ENCODE measurements around the gene COL5A3. TPM values are rescaled to one million over a fixed set of nuclear protein-coding genes. Genes with fewer than 3 reads are reported as not detected.

Gene COL5A3
- total RNA-seq (1 to 10 TPM in 1 of 2 donors, under 1 TPM in 1; 0.14 to 1.3 TPM), polyA plus RNA-seq (1 to 10 TPM in 1 of 2 donors, under 1 TPM in 1; 0.26 to 4.9 TPM)

DNA sequence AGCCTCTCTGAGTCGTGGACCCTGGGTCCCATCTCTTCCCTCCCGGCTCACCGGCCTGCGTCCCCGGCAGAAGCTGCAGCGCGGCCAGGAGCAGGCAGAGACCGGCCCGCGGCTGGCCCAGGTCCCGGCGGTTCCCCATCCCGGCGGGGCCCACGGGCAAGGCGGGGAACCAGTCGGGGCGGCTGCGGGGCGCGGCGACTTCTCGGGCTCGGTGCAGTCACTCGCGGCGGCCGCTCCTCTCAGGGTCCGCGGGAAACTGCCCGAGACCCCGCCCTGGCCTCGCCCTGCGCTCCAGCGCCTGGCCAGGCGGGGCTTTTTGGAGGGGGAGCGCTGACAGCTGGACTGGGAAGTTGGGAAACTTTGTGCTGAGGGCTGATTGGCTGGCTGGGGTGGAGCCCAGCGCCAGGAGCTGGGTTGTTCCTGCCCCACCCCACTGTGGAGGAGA, at the start of gene COL5A3:
Gene COL5A3 (minus strand): TSS at position 258 of the 445 bp plus-strand sequence. CDS start 119 bp downstream, at position 139.
- H3K4me3 ChIP-seq (ENCODE audit: low read depth in 1 of 3, low read length in 3 of 3), result peak within 1 kb of the TSS in 2 of 3 donors; percentile 49 to 50
- H3K27ac ChIP-seq (ENCODE audit: low read depth in 1 of 2, low read length in 2 of 2), result no peak within 1 kb of the TSS
- H3K36me3 ChIP-seq (ENCODE audit: control insufficient read depth in 4 of 4, insufficient read depth in 3 of 4, low read depth in 1 of 4, low read length in 3 of 4), result no peaks in the 10 kb centered on the region
- DNase-seq (ENCODE audit: low spot score), result no peak
- no peak for TF ChIP-seq JUND (IDR thresholded peaks at IDR 0.05)
- TF ChIP-seq, protein P1, sequence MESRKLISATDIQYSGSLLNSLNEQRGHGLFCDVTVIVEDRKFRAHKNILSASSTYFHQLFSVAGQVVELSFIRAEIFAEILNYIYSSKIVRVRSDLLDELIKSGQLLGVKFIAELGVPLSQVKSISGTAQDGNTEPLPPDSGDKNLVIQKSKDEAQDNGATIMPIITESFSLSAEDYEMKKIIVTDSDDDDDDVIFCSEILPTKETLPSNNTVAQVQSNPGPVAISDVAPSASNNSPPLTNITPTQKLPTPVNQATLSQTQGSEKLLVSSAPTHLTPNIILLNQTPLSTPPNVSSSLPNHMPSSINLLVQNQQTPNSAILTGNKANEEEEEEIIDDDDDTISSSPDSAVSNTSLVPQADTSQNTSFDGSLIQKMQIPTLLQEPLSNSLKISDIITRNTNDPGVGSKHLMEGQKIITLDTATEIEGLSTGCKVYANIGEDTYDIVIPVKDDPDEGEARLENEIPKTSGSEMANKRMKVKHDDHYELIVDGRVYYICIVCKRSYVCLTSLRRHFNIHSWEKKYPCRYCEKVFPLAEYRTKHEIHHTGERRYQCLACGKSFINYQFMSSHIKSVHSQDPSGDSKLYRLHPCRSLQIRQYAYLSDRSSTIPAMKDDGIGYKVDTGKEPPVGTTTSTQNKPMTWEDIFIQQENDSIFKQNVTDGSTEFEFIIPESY (IDR thresholded peaks at IDR 0.05), result no peak
- TF ChIP-seq, protein P2, sequence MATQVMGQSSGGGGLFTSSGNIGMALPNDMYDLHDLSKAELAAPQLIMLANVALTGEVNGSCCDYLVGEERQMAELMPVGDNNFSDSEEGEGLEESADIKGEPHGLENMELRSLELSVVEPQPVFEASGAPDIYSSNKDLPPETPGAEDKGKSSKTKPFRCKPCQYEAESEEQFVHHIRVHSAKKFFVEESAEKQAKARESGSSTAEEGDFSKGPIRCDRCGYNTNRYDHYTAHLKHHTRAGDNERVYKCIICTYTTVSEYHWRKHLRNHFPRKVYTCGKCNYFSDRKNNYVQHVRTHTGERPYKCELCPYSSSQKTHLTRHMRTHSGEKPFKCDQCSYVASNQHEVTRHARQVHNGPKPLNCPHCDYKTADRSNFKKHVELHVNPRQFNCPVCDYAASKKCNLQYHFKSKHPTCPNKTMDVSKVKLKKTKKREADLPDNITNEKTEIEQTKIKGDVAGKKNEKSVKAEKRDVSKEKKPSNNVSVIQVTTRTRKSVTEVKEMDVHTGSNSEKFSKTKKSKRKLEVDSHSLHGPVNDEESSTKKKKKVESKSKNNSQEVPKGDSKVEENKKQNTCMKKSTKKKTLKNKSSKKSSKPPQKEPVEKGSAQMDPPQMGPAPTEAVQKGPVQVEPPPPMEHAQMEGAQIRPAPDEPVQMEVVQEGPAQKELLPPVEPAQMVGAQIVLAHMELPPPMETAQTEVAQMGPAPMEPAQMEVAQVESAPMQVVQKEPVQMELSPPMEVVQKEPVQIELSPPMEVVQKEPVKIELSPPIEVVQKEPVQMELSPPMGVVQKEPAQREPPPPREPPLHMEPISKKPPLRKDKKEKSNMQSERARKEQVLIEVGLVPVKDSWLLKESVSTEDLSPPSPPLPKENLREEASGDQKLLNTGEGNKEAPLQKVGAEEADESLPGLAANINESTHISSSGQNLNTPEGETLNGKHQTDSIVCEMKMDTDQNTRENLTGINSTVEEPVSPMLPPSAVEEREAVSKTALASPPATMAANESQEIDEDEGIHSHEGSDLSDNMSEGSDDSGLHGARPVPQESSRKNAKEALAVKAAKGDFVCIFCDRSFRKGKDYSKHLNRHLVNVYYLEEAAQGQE (IDR thresholded peaks at IDR 0.05), result peak; percentile 29
- H3K9me3 ChIP-seq (ENCODE audit: control insufficient read depth in 4 of 4, low read length in 3 of 4), result no peaks in the 10 kb centered on the region
- WGBS, result 2% methylated on average over 38 of the region's 38 CpGs
- H3K9ac ChIP-seq (ENCODE audit: low read depth in 1 of 2, low read length in 2 of 2), result no peak within 1 kb of the TSS
- peaks cover 9 to 15% (median 11%) of the 10 kb centered on the region in 4 donors for H3K4me1 ChIP-seq (ENCODE audit: control insufficient read depth in 4 of 4, insufficient read depth in 4 of 4, low read length in 3 of 4)
- H3K27me3 ChIP-seq (ENCODE audit: control insufficient read depth in 4 of 4, insufficient read depth in 4 of 4, low read length in 3 of 4), result peaks cover 0 to 4% (median 0%) of the 10 kb centered on the region in 4 donors

DNA sequence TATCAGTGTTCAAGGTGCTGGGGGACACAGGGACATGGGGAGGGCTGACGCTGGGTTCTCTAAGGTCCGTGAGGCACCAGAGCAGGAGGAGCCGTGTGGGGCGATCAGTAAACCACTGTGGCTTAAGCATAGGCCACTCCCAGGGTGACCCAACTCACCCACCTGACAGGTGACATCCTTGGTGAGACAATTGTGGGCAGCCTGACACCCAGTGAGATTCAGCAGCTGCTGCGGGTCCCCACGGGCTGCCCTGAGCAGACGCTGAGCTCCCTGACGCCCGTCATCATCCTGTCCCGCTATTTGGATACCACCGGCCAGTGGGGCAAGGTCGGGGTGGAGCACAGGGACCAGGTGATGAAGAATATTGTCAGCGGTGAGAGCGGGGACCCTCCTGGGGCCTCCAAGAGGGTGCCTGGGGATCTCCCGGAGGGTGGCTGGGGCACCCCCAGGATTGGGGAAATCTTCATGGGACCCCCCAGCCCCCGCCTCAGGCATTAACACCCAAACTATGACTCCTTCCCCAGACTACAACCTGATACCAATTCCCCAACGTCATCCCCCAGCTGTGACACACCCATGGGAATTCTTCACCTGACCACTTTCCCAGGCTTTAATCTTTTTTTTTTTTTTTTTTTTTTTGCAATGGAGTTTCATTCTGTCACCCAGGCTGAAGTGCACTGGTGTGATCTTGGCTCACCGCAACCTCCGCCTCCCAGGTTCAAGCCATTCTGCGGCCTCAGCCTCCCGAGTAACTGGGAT, 42.5 kb upstream of the COL5A3 start:
- DNase-seq (ENCODE audit: low spot score), result no peak

More for the DNA sequence above, 42.5 kb upstream of the COL5A3 start:
- Histone ChIP-seq H3K4me1 (ENCODE audit: control insufficient read depth in 4 of 4, insufficient read depth in 4 of 4, low read length in 3 of 4) (no peaks in the 10 kb centered on the region), H3K36me3 (ENCODE audit: control insufficient read depth in 4 of 4, insufficient read depth in 3 of 4, low read depth in 1 of 4, low read length in 3 of 4) (peaks cover 0 to 12% (median 9%) of the 10 kb centered on the region in 4 donors), H3K27ac (ENCODE audit: low read depth in 1 of 2, low read length in 2 of 2) (no peak overlapping the region), H3K9me3 (ENCODE audit: control insufficient read depth in 4 of 4, low read length in 3 of 4) (no peaks in the 10 kb centered on the region), H3K4me3 (ENCODE audit: low read depth in 1 of 3, low read length in 3 of 3) (no peak overlapping the region), H3K27me3 (ENCODE audit: control insufficient read depth in 4 of 4, insufficient read depth in 4 of 4, low read length in 3 of 4) (no peaks in the 10 kb centered on the region), H3K9ac (ENCODE audit: low read depth in 1 of 2, low read length in 2 of 2) (no peak overlapping the region)
- WGBS, result 86% methylated on average over 21 of the region's 21 CpGs
- TF ChIP-seq, protein P1 (IDR thresholded peaks at IDR 0.05), result no peak
- TF ChIP-seq FOXA1 (IDR thresholded peaks at IDR 0.05) (no peak), JUND (IDR thresholded peaks at IDR 0.05) (no peak), TAF1 (conservative IDR thresholded peaks at IDR 0.05) (no peak), SP1 (IDR thresholded peaks at IDR 0.05) (no peak), FOXA2 (IDR thresholded peaks at IDR 0.05) (no peak), GABPA (IDR thresholded peaks at IDR 0.05 in 1 of 2, conservative IDR thresholded peaks at IDR 0.05 in 1 of 2) (no peak), NR2F2 (IDR thresholded peaks at IDR 0.05) (no peak), HNF4G (IDR thresholded peaks at IDR 0.05) (no peak), RXRA (IDR thresholded peaks at IDR 0.05) (no peak), EGR1 (IDR thresholded peaks at IDR 0.05; ENCODE audit: low read depth in 2 of 2) (no peak), RAD21 (IDR thresholded peaks at IDR 0.05) (no peak)
- TF ChIP-seq, protein P3, sequence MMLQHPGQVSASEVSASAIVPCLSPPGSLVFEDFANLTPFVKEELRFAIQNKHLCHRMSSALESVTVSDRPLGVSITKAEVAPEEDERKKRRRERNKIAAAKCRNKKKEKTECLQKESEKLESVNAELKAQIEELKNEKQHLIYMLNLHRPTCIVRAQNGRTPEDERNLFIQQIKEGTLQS (IDR thresholded peaks at IDR 0.05), result no peak
- TF ChIP-seq, protein P4, sequence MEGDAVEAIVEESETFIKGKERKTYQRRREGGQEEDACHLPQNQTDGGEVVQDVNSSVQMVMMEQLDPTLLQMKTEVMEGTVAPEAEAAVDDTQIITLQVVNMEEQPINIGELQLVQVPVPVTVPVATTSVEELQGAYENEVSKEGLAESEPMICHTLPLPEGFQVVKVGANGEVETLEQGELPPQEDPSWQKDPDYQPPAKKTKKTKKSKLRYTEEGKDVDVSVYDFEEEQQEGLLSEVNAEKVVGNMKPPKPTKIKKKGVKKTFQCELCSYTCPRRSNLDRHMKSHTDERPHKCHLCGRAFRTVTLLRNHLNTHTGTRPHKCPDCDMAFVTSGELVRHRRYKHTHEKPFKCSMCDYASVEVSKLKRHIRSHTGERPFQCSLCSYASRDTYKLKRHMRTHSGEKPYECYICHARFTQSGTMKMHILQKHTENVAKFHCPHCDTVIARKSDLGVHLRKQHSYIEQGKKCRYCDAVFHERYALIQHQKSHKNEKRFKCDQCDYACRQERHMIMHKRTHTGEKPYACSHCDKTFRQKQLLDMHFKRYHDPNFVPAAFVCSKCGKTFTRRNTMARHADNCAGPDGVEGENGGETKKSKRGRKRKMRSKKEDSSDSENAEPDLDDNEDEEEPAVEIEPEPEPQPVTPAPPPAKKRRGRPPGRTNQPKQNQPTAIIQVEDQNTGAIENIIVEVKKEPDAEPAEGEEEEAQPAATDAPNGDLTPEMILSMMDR (IDR thresholded peaks at IDR 0.05; ENCODE audit: low read depth, low read length, missing input control), result no peak
- TF ChIP-seq, protein P2 (IDR thresholded peaks at IDR 0.05), result no peak
- TF ChIP-seq, protein P5, sequence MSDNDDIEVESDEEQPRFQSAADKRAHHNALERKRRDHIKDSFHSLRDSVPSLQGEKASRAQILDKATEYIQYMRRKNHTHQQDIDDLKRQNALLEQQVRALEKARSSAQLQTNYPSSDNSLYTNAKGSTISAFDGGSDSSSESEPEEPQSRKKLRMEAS (IDR thresholded peaks at IDR 0.05), result no peak
